ENCODE data around the gene CRYGD.
A peak's percentile ranks its signal among the peaks of the same experiment; 100 is the strongest.
"Not testable (repeated sequence)": the region's sequence is repeated elsewhere in the genome, so short reads cannot be mapped to it uniquely, and the experiment has no call there.

Gene CRYGD

DNA sequence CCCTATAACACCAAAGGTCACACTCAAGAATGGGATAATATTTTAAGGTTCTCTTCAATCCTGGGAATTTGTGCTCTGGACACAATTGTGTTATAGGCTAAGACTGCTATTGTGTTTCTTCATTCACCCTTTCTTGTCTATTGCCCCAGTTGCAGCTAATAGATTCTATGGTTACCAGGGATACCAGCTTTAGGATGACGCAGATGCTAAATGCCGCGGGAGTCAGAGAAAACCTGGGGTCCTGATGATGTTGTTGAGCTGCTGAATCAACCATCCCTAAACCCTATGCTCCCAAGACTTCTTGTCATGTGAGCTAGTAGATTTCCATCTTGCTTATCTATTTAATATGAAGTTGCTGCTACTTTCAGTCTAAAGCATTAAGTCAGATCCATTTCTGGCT, 5.4 kb downstream of the CRYGD start:
- no peaks in the 10 kb centered on the region for H3K9me3 Mint-ChIP-seq
- H3K4me1 Mint-ChIP-seq (ENCODE audit: low read depth in 2 of 2), result no peaks in the 10 kb centered on the region
- ATAC-seq (replicated peaks) (no peak), DNase-seq (no peak)
- H3K27ac Mint-ChIP-seq, result no peak overlapping the region
- no peak overlapping the region for H3K4me3 Mint-ChIP-seq
- peaks cover 4% of the 10 kb centered on the region for H3K36me3 Mint-ChIP-seq (ENCODE audit: insufficient read depth)
- H3K27me3 Mint-ChIP-seq, result peaks cover 10 to 13% of the 10 kb centered on the region in 2 donors

GRCh38 chr2:208117390-208117789, 6.9 kb downstream of the CRYGD start:
- not testable (repeated sequence) for DNase-seq; H3K9me3 Mint-ChIP-seq; ATAC-seq (replicated peaks); H3K36me3 Mint-ChIP-seq (ENCODE audit: insufficient read depth); H3K4me1 Mint-ChIP-seq (ENCODE audit: low read depth in 2 of 2); H3K4me3 Mint-ChIP-seq; H3K27ac Mint-ChIP-seq
- peaks cover 11 to 21% of the 10 kb centered on the region in 2 donors for H3K27me3 Mint-ChIP-seq

DNA sequence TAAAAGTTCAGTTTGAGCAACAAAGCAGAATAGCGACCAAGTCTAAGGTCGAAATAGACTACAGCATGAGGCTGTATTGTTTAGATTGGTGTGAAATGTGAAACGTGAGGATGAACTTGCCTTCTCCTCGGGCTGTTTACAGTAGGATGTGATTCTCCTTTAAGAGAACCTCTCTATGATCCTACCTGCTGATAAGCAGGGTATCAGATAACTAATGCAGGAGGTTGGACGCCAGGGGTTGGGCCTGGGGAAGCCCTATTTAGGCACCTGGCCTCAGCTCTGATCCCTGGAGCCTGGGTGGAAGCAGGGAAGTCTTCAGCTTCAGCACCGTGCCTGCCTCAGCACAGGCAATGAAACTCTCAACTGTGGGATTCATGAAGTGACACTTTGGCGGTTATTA, 11.4 kb downstream of the CRYGD start:
- no peak overlapping the region for H3K27ac Mint-ChIP-seq
- H3K27me3 Mint-ChIP-seq, result peaks cover 11 to 27% of the 10 kb centered on the region in 2 donors
- no peaks in the 10 kb centered on the region for H3K9me3 Mint-ChIP-seq
- DNase-seq (no peak), ATAC-seq (replicated peaks) (no peak)
- no peaks in the 10 kb centered on the region for H3K36me3 Mint-ChIP-seq (ENCODE audit: insufficient read depth)
- H3K4me3 Mint-ChIP-seq, result no peak overlapping the region
- H3K4me1 Mint-ChIP-seq (ENCODE audit: low read depth in 2 of 2), result no peaks in the 10 kb centered on the region

GRCh38 chr2:208112273-208112745, 12.0 kb downstream of the CRYGD start:
- peaks cover 12 to 30% of the 10 kb centered on the region in 2 donors for H3K27me3 Mint-ChIP-seq
- DNase-seq; H3K27ac Mint-ChIP-seq; ATAC-seq (replicated peaks); H3K36me3 Mint-ChIP-seq (ENCODE audit: insufficient read depth); H3K9me3 Mint-ChIP-seq; H3K4me1 Mint-ChIP-seq (ENCODE audit: low read depth in 2 of 2); H3K4me3 Mint-ChIP-seq: not testable (repeated sequence)

DNA sequence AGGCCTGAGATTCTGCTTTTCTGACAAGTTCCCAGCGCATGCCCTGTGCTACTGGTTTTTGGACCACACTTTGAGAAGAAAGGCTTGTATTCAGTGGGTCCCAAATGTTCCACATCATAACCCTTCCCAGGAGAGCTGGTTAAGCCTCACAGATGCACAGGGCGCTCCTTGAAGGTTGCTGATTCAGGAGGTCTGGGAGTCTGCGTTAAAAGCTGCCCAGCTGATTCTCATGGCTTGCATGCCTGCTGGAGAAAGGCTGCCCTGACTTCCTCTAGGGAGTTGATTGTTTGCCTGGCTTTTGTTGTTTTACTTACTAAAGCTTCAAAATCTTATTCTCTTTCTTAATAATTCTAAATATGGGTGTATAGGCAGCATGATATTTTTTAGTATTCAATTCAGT, 20.7 kb downstream of the CRYGD start:
- Mint-ChIP-seq H3K4me3 (no peak overlapping the region), H3K4me1 (ENCODE audit: low read depth in 2 of 2) (peaks cover 0 to 6% of the 10 kb centered on the region in 2 donors), H3K27me3 (peaks cover 20 to 50% of the 10 kb centered on the region in 2 donors), H3K27ac (no peak overlapping the region), H3K9me3 (no peaks in the 10 kb centered on the region), H3K36me3 (ENCODE audit: insufficient read depth) (peaks cover 6% of the 10 kb centered on the region)
- no peak for DNase-seq
- no peak for ATAC-seq (replicated peaks)

- Mint-ChIP-seq H3K4me1 (ENCODE audit: low read depth in 2 of 2) (peaks cover 0 to 6% of the 10 kb centered on the region in 2 donors), H3K4me3 (no peak overlapping the region), H3K9me3 (no peaks in the 10 kb centered on the region), H3K27me3 (peaks cover 11 to 48% of the 10 kb centered on the region in 2 donors), H3K27ac (peak overlapping the region in 1 of 2 donors; percentile 62), H3K36me3 (ENCODE audit: insufficient read depth) (peaks cover 6% of the 10 kb centered on the region)
- no peak for DNase-seq
- ATAC-seq (replicated peaks), result no peak
These were observed 22.4 kb downstream of the CRYGD start for GRCh38 chr2:208101716-208102631.

GRCh38 chr2:208099682-208100470, 24.4 kb downstream of the CRYGD start:
- no peaks in the 10 kb centered on the region for H3K9me3 Mint-ChIP-seq
- DNase-seq, result no peak
- H3K27me3 Mint-ChIP-seq, result peaks cover 0 to 32% of the 10 kb centered on the region in 2 donors
- H3K4me1 Mint-ChIP-seq (ENCODE audit: low read depth in 2 of 2), result peaks cover 0 to 6% of the 10 kb centered on the region in 2 donors
- no peak overlapping the region for H3K4me3 Mint-ChIP-seq
- H3K36me3 Mint-ChIP-seq (ENCODE audit: insufficient read depth), result peaks cover 6% of the 10 kb centered on the region
- no peak for ATAC-seq (replicated peaks)
- peak overlapping the region in 1 of 2 donors; percentile 62 for H3K27ac Mint-ChIP-seq

DNA sequence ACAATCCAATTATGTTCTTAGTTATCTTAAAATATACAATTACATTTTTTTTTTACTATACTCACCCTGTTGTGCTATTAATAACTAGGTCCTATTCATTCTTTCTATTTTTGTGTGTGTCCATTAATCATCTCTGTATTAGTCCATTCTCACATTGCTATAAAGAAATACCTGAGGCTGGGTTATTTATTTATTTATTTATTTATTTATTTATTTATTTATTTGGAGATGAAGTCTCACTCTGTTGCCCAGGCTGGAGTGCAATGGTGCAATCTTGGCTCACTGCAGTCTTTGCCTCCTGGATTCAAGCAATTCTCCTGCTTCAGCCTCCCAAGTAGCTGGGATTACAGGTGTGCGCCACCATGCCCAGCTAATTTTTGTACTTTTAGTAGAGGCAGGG, 25.6 kb downstream of the CRYGD start:
- H3K4me1 Mint-ChIP-seq (ENCODE audit: low read depth in 2 of 2); H3K9me3 Mint-ChIP-seq; ATAC-seq (replicated peaks); DNase-seq; H3K4me3 Mint-ChIP-seq; H3K27ac Mint-ChIP-seq; H3K36me3 Mint-ChIP-seq (ENCODE audit: insufficient read depth): not testable (repeated sequence)
- peaks cover 0 to 26% of the 10 kb centered on the region in 2 donors for H3K27me3 Mint-ChIP-seq

GRCh38 chr2:208098267-208098666, 26.1 kb downstream of the CRYGD start:
- peaks cover 0 to 26% of the 10 kb centered on the region in 2 donors for H3K27me3 Mint-ChIP-seq
- peaks cover 6% of the 10 kb centered on the region for H3K36me3 Mint-ChIP-seq (ENCODE audit: insufficient read depth)
- H3K9me3 Mint-ChIP-seq, result no peaks in the 10 kb centered on the region
- peaks cover 0 to 6% of the 10 kb centered on the region in 2 donors for H3K4me1 Mint-ChIP-seq (ENCODE audit: low read depth in 2 of 2)
- H3K27ac Mint-ChIP-seq, result no peak overlapping the region
- no peak for DNase-seq
- ATAC-seq (replicated peaks), result no peak
- no peak overlapping the region for H3K4me3 Mint-ChIP-seq

DNA sequence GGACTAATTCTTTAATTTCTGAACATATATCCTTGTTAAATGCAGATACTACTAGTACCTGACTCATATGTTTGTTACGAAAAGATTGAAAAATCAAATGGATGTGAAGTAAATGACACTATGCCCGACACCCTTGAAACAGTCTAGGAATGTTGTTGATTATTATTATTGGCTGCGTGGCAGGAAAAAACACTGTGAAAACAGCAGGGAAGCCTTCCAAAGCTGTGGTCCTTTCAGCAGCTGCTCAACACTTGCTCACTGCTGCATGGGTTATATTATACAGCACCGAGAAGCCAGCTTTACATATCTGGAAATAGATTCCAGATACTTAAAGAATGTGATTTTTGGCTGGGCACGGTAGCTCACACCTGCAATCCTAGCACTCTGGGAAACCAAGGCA, 26.5 kb downstream of the CRYGD start:
- Mint-ChIP-seq H3K36me3 (ENCODE audit: insufficient read depth) (peaks cover 6% of the 10 kb centered on the region), H3K4me3 (no peak overlapping the region), H3K27me3 (peaks cover 0 to 26% of the 10 kb centered on the region in 2 donors), H3K9me3 (no peaks in the 10 kb centered on the region), H3K27ac (no peak overlapping the region), H3K4me1 (ENCODE audit: low read depth in 2 of 2) (peaks cover 0 to 6% of the 10 kb centered on the region in 2 donors)
- DNase-seq (no peak), ATAC-seq (replicated peaks) (no peak)

GRCh38 chr2:208097313-208097712, 27.0 kb downstream of the CRYGD start:
- ATAC-seq (replicated peaks) (no peak), DNase-seq (no peak)
- Mint-ChIP-seq H3K4me3 (no peak overlapping the region), H3K36me3 (ENCODE audit: insufficient read depth) (peaks cover 6% of the 10 kb centered on the region), H3K4me1 (ENCODE audit: low read depth in 2 of 2) (peaks cover 0 to 6% of the 10 kb centered on the region in 2 donors), H3K27ac (no peak overlapping the region), H3K27me3 (peaks cover 0 to 31% of the 10 kb centered on the region in 2 donors), H3K9me3 (no peaks in the 10 kb centered on the region)

DNA sequence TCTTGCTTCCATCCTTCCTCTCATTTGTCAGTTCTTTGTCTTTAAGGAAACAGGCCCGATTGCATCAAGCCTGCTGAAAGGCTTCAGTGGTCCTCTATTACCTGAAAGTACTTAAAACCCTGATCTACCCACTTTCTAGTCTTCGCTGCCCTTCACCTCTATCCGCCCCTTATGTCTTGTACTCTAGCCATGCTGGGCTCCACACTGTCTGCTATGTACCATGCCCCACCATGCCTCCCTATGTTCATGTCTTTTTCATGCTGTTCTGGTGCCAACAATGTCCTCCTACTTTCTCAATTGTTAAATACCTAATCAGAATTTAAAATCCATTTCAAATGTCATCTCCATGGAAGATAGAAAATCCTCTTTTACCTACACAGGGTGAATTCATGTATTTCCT, 28.2 kb downstream of the CRYGD start:
- Mint-ChIP-seq H3K4me1 (ENCODE audit: low read depth in 2 of 2) (peaks cover 0 to 3% of the 10 kb centered on the region in 2 donors), H3K4me3 (no peak overlapping the region), H3K27ac (no peak overlapping the region), H3K27me3 (peaks cover 0 to 33% of the 10 kb centered on the region in 2 donors), H3K36me3 (ENCODE audit: insufficient read depth) (peaks cover 6% of the 10 kb centered on the region), H3K9me3 (no peaks in the 10 kb centered on the region)
- DNase-seq (no peak), ATAC-seq (replicated peaks) (no peak)

DNA sequence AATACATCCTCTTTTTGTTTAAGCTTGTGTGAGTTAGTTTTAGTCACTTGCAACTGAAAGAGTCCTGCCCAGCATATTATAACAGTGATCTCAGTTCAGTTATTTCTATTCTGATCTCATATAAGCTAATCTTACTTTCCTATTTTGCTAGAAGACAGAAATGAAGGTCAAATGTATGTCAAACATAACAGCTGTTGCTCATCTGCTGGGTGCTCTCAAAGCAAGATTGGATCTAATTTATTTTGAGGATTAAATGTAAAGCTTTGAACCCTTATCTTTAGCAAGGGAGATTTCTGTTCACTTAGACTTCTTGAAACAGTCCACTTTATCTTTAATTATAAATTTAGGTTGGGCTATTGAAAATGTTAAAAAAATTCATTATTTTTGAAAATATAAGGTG, 31.2 kb downstream of the CRYGD start:
- ATAC-seq (replicated peaks) (no peak), DNase-seq (no peak)
- Mint-ChIP-seq H3K27me3 (peaks cover 0 to 22% of the 10 kb centered on the region in 2 donors), H3K27ac (no peak overlapping the region), H3K36me3 (ENCODE audit: insufficient read depth) (no peaks in the 10 kb centered on the region), H3K9me3 (no peaks in the 10 kb centered on the region), H3K4me3 (no peak overlapping the region), H3K4me1 (ENCODE audit: low read depth in 2 of 2) (no peaks in the 10 kb centered on the region)
